CD4-positive, alpha-beta T cell treated with Interleukin-6 for 4 hours (primary cell): ENCODE data around the gene TPSB2.
"Not testable (repeated sequence)": the region's sequence is repeated elsewhere in the genome, so short reads cannot be mapped to it uniquely, and the experiment has no call there.

Experiments
- DNase-seq: peaks from one replicate; pipeline ENCODE4 v3.0.0-alpha.2; 2020; ENCODE audit warnings: mixed read lengths

TPSB2 gene

DNA sequence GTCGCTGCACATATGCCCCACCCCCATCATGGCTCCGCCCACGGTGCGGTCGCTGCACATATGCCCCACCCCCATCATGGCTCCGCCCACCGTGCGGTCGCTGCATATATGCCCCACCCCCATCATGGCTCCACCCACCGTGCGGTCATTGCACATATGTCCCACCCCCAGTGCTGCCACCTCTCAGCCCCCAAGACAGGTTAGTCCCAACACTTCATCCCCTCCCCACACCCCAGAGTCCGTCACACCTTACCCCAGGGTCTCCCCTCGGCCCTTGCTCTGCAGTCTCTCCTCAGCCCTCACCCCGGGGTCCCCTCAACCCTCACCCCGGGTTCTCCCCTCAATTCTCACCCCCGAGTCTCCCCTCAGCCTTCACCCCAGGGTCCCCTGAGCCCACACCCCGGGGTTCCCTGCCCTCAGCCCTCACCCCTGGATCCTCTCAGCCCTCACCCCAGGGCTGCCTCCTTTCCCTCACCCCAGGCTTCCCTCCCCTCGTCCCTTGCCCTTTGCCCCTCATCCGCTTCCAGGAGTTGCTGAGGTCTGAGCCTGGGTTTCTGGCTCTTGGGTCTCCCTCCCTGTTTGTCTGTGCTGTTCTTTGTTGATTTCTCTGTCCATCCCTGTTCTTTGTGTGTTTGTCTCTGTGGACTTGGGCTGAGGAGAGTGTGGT, 30.5 kb downstream of the TPSB2 start:
- DNase-seq: no peak

DNA sequence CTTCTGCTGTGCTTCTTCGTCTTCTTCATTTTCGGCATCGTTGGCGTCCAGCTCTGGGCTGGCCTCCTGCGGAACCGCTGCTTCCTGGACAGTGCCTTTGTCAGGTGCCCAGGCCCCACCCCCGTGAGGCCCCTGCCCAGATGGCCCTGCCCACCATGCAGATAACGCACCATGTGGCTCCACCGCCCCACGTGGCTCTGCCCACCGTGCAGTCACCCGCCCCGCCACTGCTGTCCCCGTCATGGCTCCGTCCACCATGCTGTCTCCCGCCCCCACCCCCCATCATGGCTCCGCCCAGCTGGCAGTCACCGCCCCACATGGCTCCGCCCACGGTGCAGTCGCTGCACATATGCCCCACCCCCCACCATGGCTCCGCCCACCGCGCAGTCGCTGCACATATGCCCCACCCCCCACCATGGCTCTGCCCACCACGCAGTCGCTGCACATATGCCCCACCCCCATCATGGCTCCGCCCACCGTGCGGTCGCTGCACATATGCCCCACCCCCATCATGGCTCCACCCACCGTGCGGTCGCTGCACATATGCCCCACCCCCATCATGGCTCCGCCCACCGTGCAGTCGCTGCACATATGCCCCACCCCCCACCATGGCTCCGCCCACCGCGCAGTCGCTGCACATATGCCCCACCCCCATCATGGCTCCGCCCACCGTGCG, 31.2 kb downstream of the TPSB2 start:
- DNase-seq: not testable (repeated sequence)

DNA sequence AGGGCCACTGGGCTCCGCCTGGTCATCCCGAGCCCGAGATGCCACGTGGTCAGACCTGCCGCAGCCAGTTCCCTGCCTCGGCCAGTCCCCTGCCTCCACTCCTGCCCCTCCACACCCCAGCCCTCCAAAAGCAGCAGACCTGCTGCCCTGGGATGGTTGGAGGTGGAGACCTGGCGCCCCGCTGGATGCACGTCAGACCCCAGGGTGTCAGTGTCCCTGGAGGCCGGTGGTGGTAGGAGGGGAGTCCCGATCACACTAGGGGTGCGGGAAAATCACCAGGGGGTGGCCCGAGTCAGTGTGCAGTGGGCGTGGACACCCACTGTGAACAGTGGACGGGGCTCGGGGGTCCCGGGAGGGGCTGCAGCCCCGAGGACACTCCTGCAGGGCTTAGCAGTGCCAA, 31.8 kb downstream of the TPSB2 start:
- DNase-seq: no peak

- no peak for DNase-seq
Observed at GRCh38 chr16:1197237-1197866, 32.6 kb downstream of the TPSB2 start.

DNA sequence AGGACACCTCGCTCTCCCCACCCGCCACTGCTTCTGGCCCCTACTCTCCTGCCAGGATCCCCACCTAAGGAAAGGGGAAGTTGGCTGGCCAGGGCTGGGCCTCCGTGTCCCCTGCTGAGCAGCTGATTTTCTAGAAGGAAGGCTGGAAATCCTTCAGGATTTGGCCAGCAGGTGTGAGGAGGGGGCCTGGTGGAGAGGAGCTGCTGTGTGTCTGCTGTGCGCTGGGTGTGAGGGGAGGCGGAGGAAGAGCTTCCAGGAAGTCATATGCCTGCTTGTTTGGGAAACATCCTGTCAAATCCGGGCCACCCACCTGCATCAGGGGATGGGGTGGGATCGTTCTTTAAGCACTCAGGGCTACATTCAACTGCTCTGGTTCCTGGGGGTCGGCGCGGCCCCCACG, 33.5 kb downstream of the TPSB2 start:
- no peak for DNase-seq

GRCh38 chr16:1195393-1195666, 34.7 kb downstream of the TPSB2 start:
- DNase-seq: no peak

GRCh38 chr16:1194665-1195392, 35.2 kb downstream of the TPSB2 start:
- peak; percentile 24 for DNase-seq

DNA sequence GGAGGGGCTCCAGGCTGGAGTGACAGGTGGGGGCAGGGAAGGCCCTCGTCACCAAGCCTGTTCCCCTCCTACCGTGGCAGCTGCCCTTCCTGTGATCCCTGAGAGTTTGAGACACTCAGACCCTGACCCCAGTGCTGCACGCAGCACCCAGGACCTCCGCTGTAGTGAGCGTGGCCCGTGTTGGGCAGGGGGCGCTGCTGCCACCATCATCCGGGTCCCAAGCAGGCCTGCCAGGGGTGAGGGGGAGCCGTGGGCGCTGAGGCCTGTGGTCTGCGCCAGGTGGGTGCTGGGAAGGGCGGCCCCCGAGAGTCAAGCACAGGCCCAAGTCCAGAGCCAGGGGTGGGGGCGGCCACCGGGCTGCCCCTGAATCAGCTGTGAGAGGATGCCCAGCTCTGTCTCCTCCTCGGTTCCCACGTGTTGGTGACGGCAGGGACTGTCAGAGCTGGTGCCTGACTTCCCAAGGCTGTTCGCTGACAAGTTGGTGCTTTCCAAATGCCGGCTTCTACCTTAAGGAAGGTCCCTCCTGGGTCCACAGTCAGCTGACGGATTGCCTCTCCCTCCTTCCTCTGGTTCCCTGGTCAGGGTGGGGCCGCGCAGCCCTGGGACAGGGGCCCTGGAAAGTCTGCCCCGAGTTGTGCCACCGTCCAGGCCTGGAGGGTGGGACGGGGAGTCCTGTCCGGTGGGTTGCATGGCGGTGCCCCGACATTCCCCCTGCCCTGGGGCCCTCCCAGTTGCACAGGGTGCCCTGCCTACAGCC, 36.0 kb downstream of the TPSB2 start:
- DNase-seq: no peak

- DNase-seq: no peak
Observed at GRCh38 chr16:1193143-1193824, 36.7 kb downstream of the TPSB2 start.

GRCh38 chr16:1192384-1193073, 37.5 kb downstream of the TPSB2 start:
- DNase-seq: no peak

- DNase-seq: not testable (repeated sequence)
Observed at GRCh38 chr16:1190789-1191188, 39.2 kb downstream of the TPSB2 start.

DNA sequence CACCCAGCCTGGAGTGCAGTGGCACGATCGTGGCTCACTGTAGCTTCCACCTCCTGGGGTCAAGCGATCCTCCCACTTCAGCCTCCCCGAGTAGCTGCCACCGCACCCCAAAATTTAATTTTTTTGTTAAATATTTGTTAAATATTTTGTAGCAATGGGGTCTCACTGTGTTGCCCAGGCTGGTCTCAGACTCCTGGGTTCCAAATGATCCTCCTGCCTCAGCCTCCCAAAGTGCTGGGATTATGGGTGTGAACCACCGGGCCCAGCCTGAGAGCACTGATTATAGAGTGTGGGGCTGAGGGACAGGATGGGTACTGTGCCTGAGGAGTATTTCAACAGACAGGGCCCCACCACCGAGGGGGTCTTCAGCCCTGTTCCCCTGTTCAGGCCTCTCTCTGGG, 40.5 kb downstream of the TPSB2 start:
- no peak for DNase-seq

GRCh38 chr16:1188432-1189189, 41.4 kb downstream of the TPSB2 start:
- peak; percentile 51 for DNase-seq

DNA sequence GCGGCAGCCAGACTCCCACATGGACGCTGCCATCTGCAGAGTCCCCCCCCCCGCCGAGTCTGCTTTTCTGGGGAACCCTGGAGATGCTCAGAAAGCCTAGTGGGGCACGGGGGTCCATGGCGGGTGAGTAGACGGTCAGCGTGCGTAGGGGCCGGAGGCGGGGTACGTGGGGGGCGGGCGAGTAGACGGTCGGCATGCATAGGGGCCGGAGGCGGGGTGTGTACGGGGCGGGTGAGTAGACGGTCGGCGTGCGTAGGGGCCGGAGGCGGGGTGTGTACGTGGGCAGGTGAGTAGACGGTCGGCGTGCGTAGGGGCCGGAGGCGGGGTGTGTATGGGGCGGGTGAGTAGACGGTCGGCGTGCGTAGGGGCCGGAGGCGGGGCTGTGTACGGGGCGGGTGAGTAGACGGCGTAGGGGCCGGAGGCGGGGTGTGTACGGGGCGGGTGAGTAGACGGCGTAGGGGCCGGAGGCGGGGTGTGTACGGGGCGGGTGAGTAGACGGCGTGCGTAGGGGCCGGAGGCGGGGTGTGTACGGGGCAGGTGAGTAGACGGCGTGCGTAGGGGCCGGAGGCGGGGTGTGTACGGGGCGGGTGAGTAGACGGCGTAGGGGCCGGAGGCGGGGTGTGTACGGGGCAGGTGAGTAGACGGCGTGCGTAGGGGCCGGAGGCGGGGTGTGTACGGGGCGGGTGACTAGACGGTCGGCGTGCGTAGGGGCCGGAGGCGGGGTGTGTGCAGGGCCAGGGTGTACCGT, 44.4 kb downstream of the TPSB2 start:
- DNase-seq: not testable (repeated sequence)

DNA sequence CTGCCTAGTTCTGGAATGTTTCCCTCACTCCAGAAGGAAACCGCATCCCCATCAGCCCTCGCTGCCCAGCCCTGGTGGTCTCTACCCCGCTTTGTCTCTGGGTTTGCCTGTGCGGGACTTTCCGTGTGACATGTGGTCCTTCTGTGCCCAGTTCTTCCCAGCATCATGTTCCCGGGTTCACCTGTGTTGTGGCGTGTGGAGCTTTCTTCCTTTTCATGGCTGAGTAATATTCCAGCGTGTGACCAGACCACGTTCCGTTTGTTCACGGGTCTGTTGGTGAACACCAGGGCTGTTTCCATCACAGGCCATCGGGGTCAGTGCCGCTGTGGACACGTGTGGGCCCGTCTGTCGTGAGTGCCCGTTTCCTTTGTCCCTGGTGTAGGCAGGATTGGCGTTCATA, 45.0 kb downstream of the TPSB2 start:
- no peak for DNase-seq

DNA sequence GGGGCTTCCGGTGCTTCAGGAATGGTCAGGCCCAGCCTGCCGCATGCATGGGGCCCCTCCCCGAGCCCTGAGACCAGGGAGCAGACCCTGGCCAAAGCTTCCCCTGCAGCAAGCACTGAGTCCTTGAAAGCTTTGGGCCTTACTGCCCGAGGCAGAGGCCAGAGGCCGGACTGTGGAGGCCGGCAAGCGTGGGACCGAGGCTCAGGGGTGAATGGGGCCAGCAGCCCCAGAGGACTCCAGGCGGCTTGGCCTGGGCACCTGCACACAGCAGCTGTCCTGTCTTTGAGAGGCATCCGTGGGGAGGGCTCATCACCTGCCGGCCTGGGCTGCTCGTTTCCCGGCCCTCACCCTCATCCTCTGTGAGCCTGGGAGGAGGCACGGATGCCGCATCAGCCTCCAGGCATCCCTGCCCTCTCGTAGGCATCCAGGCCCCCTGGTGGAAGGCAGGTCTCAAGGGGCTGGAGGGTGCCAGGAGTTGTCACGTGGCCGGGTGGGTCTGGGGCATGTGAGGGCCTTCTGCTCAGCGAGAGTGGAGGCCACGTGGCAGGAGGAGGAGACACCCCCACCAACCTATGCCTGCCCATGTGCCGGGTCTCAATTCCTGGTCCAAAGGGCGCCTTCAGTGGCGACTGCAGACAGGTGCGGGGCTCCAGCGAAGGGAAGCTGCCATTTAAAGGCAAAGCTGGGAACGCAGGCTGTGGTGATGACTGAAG, 45.7 kb downstream of the TPSB2 start:
- DNase-seq: no peak

GRCh38 chr16:1182950-1183907, 46.8 kb downstream of the TPSB2 start:
- no peak for DNase-seq

DNA sequence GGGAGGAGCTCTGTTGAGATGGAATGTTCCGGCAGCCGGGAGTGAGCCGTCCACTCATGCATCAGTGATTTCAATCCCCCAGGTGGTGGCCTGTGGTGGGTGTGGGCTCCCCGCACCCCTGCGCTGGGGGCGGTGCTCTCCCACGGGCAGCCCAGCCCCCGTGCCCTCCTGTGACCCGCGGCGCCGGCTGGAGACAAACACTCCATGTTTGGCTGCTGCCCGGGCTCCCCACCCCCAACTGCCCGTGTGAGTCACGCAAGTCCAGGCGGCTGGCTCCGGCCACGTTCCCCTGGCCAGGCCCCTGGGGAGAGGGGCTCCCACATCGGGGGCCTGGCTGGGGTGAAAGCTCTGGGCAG, 47.7 kb downstream of the TPSB2 start:
- no peak for DNase-seq
